ENCODE data around the gene C16orf96.

C16orf96 gene

DNA sequence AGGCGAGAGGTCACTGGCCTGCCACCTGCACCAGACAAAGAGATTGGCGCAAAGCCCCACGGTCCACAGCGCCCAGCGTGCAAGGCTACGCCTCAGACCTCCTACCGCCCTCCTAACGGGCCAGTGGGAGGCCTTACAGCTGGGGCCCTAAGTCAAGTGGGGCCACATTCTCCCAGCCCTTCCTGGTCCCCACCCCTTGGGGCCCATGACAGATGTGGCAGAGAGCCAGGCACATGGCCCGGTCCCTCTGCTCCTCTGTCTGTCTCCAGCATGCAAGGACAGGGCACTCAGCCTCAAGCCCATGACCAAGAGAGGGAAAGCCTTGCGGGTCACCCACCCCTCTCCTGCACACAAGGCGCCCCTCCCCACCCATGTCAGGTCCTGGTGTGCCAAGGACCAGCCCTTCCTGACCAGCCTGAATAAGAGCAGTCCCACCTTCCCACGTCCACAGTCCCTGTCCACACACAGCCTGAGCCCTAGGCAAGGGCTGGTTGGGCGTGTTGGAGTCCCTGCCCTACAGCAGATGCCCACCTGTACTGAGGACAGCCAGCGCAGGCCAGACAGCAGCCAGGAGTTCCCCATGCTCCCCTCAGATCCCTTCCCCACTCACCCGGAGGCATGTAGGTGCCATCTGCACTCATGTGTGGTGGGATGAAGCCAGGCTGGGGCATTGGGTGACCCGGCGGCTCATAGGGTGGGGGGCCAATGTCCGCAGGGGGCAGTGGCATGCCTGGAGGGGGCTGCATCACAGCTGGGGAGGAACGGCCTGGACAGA, 42.9 kb upstream of the C16orf96 start:
- DNase-seq (ENCODE audit: insufficient read length, low spot score) = no peak
- TF ChIP-seq PAX5 (IDR thresholded peaks at IDR 0.05; ENCODE audit: insufficient read depth, low read length, severe bottlenecking) = no peak
- TF ChIP-seq POU2F2 (IDR thresholded peaks at IDR 0.05; ENCODE audit: low read depth, low read length) = no peak
- no peak for TF ChIP-seq SPI1 (IDR thresholded peaks at IDR 0.05; ENCODE audit: low read depth, low read length)
- FAIRE-seq = no peak

GRCh38 chr16:4513881-4514280, 42.3 kb upstream of the C16orf96 start:
- DNase-seq (ENCODE audit: insufficient read length, low spot score) = no peak
- TF ChIP-seq PAX5 (IDR thresholded peaks at IDR 0.05; ENCODE audit: insufficient read depth, low read length, severe bottlenecking) (no peak), SPI1 (IDR thresholded peaks at IDR 0.05; ENCODE audit: low read depth, low read length) (no peak)
- FAIRE-seq = peak; percentile 28

- FAIRE-seq (peak; percentile 70), DNase-seq (ENCODE audit: insufficient read length, low spot score) (no peak)
- TF ChIP-seq POU2F2 (IDR thresholded peaks at IDR 0.05; ENCODE audit: low read depth, low read length) = 0 out of 2 replicates have a peak, but pooled peaks have one; percentile 20
- TF ChIP-seq POLR2A (IDR thresholded peaks at IDR 0.05; ENCODE audit: low read depth, low read length) = no peak
These were observed 41.5 kb upstream of the C16orf96 start for GRCh38 chr16:4514606-4515005.

DNA sequence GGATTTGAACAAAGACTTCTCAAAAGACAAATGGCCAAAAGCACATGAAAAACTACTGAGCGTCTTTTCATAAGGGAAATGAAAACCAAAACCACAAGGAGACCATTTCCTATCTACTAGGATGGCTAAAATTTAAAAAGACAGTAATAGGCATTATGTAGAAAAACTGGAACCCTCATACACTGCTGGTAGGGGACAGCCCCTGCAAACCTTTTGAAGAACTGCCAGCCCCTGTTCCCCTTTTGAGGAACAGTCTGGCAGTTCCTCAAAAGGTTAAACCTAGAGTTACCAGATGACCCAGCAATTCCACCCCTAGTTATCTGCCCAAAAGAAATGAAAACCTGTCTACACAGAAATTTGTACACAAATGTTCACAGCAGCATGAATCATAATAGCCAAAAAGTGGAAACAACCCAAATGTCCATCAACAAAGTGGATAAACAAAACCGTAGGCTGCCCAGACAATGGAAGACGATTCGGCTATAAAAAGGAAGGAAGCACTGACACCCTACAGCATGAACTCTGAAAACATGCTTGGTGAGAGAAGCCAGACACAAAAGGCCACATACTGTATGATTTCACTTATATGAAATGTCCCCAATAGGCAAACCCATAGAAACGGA, 40.4 kb upstream of the C16orf96 start:
- no peak for DNase-seq (ENCODE audit: insufficient read length, low spot score)
- no peak for TF ChIP-seq POU2F2 (IDR thresholded peaks at IDR 0.05; ENCODE audit: low read depth, low read length)
- TF ChIP-seq PAX5 (IDR thresholded peaks at IDR 0.05; ENCODE audit: insufficient read depth, low read length, severe bottlenecking) = no peak
- TF ChIP-seq POLR2AphosphoS5 (IDR thresholded peaks at IDR 0.05; ENCODE audit: low read depth, low read length) = no peak
- no peak for TF ChIP-seq POLR2A (IDR thresholded peaks at IDR 0.05; ENCODE audit: low read depth, low read length)
- TF ChIP-seq SPI1 (IDR thresholded peaks at IDR 0.05; ENCODE audit: low read depth, low read length) = peak; percentile 85
- FAIRE-seq = peak; percentile 89

DNA sequence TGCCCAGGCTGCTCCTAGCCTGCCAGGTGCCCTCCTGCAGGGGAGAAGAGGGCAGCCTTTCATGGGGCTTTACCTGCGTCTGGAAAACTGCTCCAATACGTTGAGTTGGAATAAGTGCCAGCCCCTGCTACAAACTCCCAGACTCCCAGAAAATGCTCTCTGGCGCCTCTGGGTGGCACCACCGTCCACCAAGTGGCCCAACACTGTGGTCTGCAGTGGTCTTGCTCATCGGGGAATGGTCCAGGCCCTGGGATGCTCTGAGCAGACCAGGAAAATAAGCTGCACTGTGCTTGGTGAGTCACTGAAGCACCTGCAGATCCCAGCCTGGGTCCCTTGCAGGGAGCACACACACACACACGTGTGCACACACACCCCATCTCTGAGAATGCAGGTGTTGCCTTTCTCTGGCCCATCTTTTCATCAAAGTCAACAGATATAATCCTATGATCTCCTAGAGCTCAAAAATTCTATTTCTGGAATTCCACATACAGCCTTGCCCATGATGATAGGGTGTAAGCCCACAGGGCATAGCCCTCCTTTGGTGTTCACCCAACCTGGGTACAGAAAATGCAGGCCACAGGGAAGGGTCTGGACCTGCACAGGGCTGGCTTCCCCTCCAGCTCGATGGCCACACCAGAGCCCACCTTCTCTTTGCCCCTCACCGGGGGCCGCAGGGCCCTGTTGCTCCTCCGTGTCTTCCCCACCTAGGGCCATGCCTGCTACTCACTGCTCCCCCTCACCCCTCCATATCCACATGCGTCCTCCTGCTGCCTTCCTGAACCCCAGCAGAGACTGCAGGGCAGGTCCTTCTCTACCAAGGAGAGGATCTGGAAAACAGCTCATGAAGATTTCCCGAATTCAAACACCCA, 38.1 kb upstream of the C16orf96 start:
- TF ChIP-seq PAX5 (IDR thresholded peaks at IDR 0.05; ENCODE audit: insufficient read depth, low read length, severe bottlenecking) = no peak
- TF ChIP-seq POLR2A (IDR thresholded peaks at IDR 0.05; ENCODE audit: low read depth, low read length) = no peak
- no peak for TF ChIP-seq TAF1 (IDR thresholded peaks at IDR 0.05; ENCODE audit: low read depth, low read length)
- no peak for TF ChIP-seq SPI1 (IDR thresholded peaks at IDR 0.05; ENCODE audit: low read depth, low read length)
- no peak for TF ChIP-seq POLR2AphosphoS5 (IDR thresholded peaks at IDR 0.05; ENCODE audit: low read depth, low read length)
- no peak for TF ChIP-seq POU2F2 (IDR thresholded peaks at IDR 0.05; ENCODE audit: low read depth, low read length)
- FAIRE-seq = peak; percentile 43
- no peak for DNase-seq (ENCODE audit: insufficient read length, low spot score)

DNA sequence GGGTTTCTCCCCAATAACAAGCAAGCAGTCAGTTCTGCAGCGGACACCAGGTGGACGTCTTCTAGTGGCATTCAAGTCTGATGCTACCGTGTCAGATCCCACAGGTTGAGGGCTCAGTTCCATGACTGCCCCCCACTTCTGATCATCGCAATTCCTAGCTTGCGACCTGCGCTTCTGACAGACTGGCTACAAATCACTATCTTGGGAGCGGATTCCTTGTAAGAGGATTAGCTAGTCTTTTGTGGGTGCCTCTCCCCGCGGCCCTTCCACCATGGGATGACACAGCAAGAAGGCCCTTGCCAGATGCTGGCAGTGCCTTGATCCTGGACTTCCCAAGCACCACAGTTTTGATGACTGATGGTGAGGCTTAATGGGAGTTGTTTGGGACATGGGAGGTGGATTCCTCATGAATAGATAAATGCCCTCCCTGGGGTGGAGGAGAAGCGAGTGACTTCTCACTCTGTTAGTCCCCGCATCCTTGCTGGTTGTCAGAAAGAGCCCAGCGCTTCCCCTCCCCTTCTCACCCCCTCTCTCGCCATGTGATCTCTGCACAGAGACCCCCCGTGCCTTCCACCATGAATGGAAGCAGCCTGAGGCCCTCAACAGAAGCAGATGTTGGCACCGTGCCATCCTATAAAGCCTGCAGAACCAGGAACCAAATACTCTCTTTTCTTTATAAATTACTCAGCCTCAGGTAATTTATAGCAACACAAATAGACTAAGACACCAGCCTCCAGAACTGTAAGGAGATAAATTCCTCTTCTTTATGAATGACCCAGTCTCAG, 36.7 kb upstream of the C16orf96 start:
- DNase-seq (ENCODE audit: insufficient read length, low spot score) = no peak
- no peak for FAIRE-seq

DNA sequence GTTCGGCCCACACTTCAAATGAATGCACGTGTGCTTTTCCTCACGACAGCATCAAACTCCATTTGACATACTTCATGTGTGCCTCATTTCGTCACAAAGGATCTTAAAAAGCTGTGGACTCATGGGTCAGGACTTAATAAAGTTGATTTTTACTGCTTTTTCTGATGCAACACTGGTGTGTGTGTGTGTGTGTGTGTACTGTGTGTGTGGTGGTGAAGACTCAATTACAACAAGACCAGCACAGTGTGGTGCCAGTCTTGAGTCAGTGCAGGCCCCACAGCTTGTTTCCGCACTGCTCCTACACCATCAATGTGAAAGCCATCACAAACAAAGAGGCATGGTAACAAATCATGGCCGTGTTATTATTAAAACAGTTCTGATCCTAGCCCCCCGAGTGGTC, 35.2 kb upstream of the C16orf96 start:
- DNase-seq (ENCODE audit: insufficient read length, low spot score) = no peak
- FAIRE-seq = no peak
- no peak for TF ChIP-seq PAX5 (IDR thresholded peaks at IDR 0.05; ENCODE audit: insufficient read depth, low read length, severe bottlenecking)
- TF ChIP-seq SPI1 (IDR thresholded peaks at IDR 0.05; ENCODE audit: low read depth, low read length) = no peak
- no peak for TF ChIP-seq POLR2A (IDR thresholded peaks at IDR 0.05; ENCODE audit: low read depth, low read length)
- TF ChIP-seq POLR2AphosphoS5 (IDR thresholded peaks at IDR 0.05; ENCODE audit: low read depth, low read length) = no peak
- TF ChIP-seq POU2F2 (IDR thresholded peaks at IDR 0.05; ENCODE audit: low read depth, low read length) = no peak
- no peak for TF ChIP-seq TAF1 (IDR thresholded peaks at IDR 0.05; ENCODE audit: low read depth, low read length)

More for the DNA sequence above, 36.7 kb upstream of the C16orf96 start:
- TF ChIP-seq PAX5 (IDR thresholded peaks at IDR 0.05; ENCODE audit: insufficient read depth, low read length, severe bottlenecking) = no peak

GRCh38 chr16:4522051-4522581, 34.0 kb upstream of the C16orf96 start:
- no peak for TF ChIP-seq TAF1 (IDR thresholded peaks at IDR 0.05; ENCODE audit: low read depth, low read length)
- no peak for TF ChIP-seq POLR2AphosphoS5 (IDR thresholded peaks at IDR 0.05; ENCODE audit: low read depth, low read length)
- DNase-seq (ENCODE audit: insufficient read length, low spot score) (no peak), FAIRE-seq (no peak)

GRCh38 chr16:4523686-4524085, 32.5 kb upstream of the C16orf96 start:
- TF ChIP-seq POU2F2 (IDR thresholded peaks at IDR 0.05; ENCODE audit: low read depth, low read length) (no peak), TAF1 (IDR thresholded peaks at IDR 0.05; ENCODE audit: low read depth, low read length) (no peak), POLR2AphosphoS5 (IDR thresholded peaks at IDR 0.05; ENCODE audit: low read depth, low read length) (no peak), POLR2A (IDR thresholded peaks at IDR 0.05; ENCODE audit: low read depth, low read length) (no peak), PAX5 (IDR thresholded peaks at IDR 0.05; ENCODE audit: insufficient read depth, low read length, severe bottlenecking) (no peak), SPI1 (IDR thresholded peaks at IDR 0.05; ENCODE audit: low read depth, low read length) (no peak)
- FAIRE-seq (no peak), DNase-seq (ENCODE audit: insufficient read length, low spot score) (no peak)

All from GM12891 (cell line).